ENCODE data around the gene TFCP2.

Gene TFCP2

DNA sequence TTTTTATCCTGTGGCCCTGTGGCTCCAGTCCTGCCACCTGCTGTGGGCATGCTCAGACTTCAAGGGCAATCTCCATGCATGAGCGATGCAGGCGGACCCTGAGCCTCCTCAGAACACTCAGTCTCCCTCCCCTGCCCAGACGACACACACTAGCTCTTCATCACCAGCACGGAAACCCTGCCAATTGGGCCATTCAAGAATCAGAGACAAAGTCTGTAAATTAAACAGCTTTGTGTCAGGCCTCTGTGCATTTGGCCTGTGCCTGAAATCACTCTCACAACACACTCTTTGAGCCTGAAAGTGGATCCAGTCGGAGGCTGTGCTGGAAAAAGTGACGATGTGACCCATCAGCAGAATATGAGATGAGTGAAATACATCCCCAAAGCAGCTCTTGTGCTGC, 32.4 kb upstream of the TFCP2 start:
- Mint-ChIP-seq H3K4me1 (ENCODE audit: low read depth) (no peaks in the 10 kb centered on the region), H3K9me3 (no peaks in the 10 kb centered on the region), H3K4me3 (no peak overlapping the region), H3K27ac (no peak overlapping the region), H3K36me3 (ENCODE audit: low read depth) (no peaks in the 10 kb centered on the region), H3K27me3 (peaks cover 4% of the 10 kb centered on the region)
- intact Hi-C loops (cut with micrococcal nuclease) = no loop called here

DNA sequence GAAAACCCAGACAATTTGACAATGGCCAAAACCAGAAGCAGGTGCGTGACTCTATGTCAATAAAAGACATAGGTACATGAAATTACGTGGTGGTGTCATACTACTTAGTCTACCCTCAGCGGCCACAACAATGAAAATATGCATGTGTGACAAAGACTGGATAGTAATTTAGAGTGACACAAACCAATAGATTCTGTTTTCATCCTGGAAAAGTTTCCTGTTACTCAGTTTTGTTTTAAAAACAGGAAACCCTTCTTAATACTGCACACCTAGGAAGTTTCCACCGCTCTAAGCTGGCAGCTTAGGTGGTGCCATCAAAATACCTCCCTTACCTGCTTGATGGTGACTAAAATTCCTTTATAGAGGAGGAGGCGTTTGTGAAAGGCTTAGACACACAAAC, 29.8 kb upstream of the TFCP2 start:
- Mint-ChIP-seq H3K27me3 (peaks cover 1% of the 10 kb centered on the region), H3K4me3 (no peak overlapping the region), H3K36me3 (ENCODE audit: low read depth) (no peaks in the 10 kb centered on the region), H3K4me1 (ENCODE audit: low read depth) (peaks cover 21% of the 10 kb centered on the region), H3K9me3 (no peaks in the 10 kb centered on the region), H3K27ac (no peak overlapping the region)
- intact Hi-C loops (cut with micrococcal nuclease) = no loop called here

- peaks cover 21% of the 10 kb centered on the region for H3K4me1 Mint-ChIP-seq (ENCODE audit: low read depth)
- no peak overlapping the region for H3K4me3 Mint-ChIP-seq
- intact Hi-C loops (cut with micrococcal nuclease) = no loop called here
- H3K9me3 Mint-ChIP-seq = no peaks in the 10 kb centered on the region
- no peak overlapping the region for H3K27ac Mint-ChIP-seq
- H3K27me3 Mint-ChIP-seq = peaks cover 2% of the 10 kb centered on the region
- no peaks in the 10 kb centered on the region for H3K36me3 Mint-ChIP-seq (ENCODE audit: low read depth)
Measured at GRCh38 chr12:51200806-51201205, 27.9 kb upstream of the TFCP2 start.

GRCh38 chr12:51200156-51200555, 27.2 kb upstream of the TFCP2 start:
- H3K4me1 Mint-ChIP-seq (ENCODE audit: low read depth) = peaks cover 21% of the 10 kb centered on the region
- no peak overlapping the region for H3K4me3 Mint-ChIP-seq
- peak overlapping the region; percentile 84 for H3K27ac Mint-ChIP-seq
- intact Hi-C loops (cut with micrococcal nuclease) = no loop called here
- peaks cover 2% of the 10 kb centered on the region for H3K27me3 Mint-ChIP-seq
- H3K36me3 Mint-ChIP-seq (ENCODE audit: low read depth) = no peaks in the 10 kb centered on the region
- H3K9me3 Mint-ChIP-seq = no peaks in the 10 kb centered on the region

DNA sequence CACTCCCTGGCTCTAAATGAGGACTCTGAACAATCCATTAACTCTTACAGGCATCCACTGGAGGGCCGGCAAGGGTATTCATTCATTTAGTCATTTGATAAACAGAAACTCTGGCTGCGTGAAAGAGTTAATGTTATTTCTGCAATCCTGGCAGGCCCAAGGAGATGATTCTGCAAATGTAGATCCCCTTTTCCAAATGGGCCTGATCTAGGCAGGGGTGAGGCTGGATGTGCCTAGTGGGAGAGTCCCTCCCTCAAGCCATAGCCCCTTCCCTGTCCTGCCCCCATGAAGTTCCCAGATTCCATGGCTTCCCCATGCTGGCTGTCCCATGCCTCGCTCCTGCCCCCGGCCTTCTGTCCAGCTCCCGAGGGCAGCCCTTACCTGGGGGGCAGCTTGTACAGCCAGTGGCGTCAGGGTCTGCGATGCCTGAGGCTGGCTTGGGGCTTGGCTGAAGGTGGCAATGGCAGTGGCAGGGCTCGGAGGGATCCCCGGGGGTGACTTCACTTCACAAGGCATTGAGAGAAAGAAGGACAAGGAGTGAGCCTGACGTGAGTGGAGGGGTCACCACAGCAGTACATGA, 26.5 kb upstream of the TFCP2 start:
- Mint-ChIP-seq H3K27ac (peak overlapping the region; percentile 84), H3K36me3 (ENCODE audit: low read depth) (no peaks in the 10 kb centered on the region), H3K4me3 (no peak overlapping the region), H3K9me3 (no peaks in the 10 kb centered on the region), H3K27me3 (peaks cover 2% of the 10 kb centered on the region), H3K4me1 (ENCODE audit: low read depth) (peaks cover 21% of the 10 kb centered on the region)
- intact Hi-C loops (cut with micrococcal nuclease) = no loop called here

DNA sequence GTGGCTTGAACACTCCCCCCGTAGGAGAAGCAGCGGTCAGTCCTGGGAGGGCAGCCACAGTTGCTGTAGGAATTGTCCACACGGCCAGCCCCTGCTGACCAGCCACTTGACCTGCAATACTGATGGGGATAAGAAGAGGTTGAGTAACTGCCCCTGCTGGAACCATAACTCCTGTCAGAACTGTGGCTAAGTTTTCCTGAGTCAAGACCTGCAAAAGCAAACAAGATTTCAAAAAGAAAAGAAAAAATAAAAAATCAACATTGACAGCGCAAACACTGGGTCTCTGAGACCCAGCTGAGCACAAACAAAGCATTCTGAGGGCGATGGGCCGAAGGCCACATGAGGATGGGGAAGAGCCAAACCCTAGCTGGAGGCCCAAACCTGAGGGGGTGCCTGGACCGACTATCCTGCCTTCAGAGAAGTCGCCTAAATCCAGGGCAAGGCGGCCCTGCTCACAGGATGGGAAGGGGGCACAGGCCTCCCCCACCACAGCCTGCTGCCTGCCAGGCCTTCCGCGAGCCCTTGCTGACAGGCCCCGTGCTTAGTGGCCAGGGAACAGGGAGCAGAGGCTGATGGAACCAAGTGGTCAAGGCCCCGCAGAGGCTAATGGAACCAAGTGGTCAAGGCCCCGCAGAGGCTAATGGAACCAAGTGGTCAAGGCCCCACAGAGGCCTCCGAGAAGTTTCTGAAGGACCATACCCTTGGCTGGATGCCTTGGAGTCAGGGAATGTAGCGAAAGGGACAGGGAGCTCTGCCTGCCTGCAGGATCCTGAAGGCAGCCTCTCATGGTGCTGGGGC, 25.8 kb upstream of the TFCP2 start:
- H3K9me3 Mint-ChIP-seq = no peaks in the 10 kb centered on the region
- H3K27ac Mint-ChIP-seq = peak overlapping the region; percentile 84
- no peaks in the 10 kb centered on the region for H3K36me3 Mint-ChIP-seq (ENCODE audit: low read depth)
- peaks cover 2% of the 10 kb centered on the region for H3K27me3 Mint-ChIP-seq
- H3K4me3 Mint-ChIP-seq = no peak overlapping the region
- intact Hi-C loops (cut with micrococcal nuclease) = no loop called here
- H3K4me1 Mint-ChIP-seq (ENCODE audit: low read depth) = peaks cover 21% of the 10 kb centered on the region

DNA sequence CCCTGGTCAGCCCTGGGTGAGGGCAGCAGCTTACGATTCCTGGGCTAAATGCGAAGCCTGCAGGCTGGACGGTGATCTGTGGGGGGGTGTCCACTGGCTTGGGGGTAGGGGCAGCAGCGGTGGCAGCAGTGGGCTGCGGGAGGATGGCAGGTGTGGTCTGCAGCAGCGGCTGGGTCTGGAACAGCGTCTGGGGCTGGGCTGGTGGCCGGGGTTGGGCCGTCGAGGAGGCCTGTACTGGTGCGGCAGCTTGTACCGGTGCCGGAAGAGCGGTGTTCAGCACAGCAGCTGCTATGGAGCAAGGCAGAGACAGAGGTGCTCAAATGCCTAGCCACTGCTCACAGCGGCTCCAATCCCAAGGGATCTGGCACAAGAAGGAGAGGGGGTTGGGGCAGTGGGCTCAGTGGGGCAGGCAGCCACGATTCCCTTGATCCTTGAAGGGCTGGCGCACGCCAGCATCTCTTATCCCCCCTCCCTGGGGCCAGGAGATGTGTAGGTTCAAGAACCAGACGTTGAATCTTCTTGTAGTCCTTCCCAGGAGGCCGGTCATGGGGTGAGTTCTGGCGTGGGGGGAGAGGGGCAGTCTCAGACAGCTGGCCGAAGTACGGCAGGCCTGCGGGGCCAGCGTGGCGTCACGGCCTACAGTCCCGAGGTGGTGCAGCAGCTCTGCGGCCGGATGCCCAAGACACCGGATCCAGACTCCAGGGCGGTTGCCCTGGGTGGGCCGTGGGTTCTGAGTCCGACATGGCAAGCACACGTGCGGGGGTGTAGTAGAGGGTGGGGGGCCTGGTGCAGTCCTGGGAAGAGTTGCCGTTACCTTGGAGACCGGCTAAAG, 25.0 kb upstream of the TFCP2 start:
- Mint-ChIP-seq H3K9me3 (no peaks in the 10 kb centered on the region), H3K36me3 (ENCODE audit: low read depth) (no peaks in the 10 kb centered on the region), H3K27me3 (peaks cover 2% of the 10 kb centered on the region), H3K27ac (peak overlapping the region; percentile 84), H3K4me3 (no peak overlapping the region), H3K4me1 (ENCODE audit: low read depth) (peaks cover 21% of the 10 kb centered on the region)
- intact Hi-C loops (cut with micrococcal nuclease) = no loop called here

DNA sequence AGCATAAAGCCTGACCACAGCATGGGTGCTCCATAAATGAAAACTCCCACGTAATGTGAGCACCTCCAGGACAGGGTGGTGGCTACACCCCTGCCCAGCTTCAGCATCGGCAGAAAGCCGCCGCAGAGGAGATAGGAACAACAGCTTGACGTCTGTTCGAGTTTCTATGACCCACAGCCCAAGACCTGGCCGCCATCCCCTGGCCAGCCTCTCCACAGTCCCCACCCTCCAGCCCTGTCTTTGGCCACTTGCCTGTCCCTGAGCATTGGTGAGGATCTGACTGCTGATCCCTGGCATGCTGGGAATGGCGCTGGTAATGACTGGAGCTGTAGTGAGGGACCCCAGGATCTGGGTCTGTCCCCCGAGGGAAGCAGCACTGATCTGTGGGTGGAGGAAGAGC, 23.6 kb upstream of the TFCP2 start:
- intact Hi-C loops (cut with micrococcal nuclease) = no loop called here
- Mint-ChIP-seq H3K27ac (no peak overlapping the region), H3K9me3 (no peaks in the 10 kb centered on the region), H3K27me3 (peaks cover 2% of the 10 kb centered on the region), H3K4me1 (ENCODE audit: low read depth) (peaks cover 21% of the 10 kb centered on the region), H3K36me3 (ENCODE audit: low read depth) (no peaks in the 10 kb centered on the region), H3K4me3 (no peak overlapping the region)

DNA sequence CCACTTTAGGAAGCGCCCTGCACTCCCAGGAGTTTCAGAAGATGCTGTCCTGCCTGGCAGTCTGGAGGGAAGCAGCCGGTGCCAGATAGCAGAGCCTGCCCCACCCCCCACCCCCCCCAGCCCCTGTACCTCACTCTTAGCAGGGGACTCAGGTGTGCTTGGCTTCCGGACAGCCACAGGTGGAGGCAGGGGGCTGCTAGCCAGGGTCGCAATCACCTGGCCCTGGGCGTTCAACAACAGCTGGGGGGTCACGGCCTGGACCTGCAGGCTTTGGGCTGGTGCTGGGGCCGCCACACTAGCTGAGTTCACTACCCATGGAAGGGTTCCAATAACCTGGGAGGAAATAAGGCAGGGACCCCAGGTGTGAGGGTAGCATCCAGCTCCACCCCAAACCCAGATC, 22.9 kb upstream of the TFCP2 start:
- intact Hi-C loops (cut with micrococcal nuclease) = no loop called here
- peaks cover 2% of the 10 kb centered on the region for H3K27me3 Mint-ChIP-seq
- no peak overlapping the region for H3K27ac Mint-ChIP-seq
- peaks cover 21% of the 10 kb centered on the region for H3K4me1 Mint-ChIP-seq (ENCODE audit: low read depth)
- H3K9me3 Mint-ChIP-seq = no peaks in the 10 kb centered on the region
- H3K36me3 Mint-ChIP-seq (ENCODE audit: low read depth) = no peaks in the 10 kb centered on the region
- no peak overlapping the region for H3K4me3 Mint-ChIP-seq

GRCh38 chr12:51192284-51192671, 19.3 kb upstream of the TFCP2 start:
- Mint-ChIP-seq H3K4me1 (ENCODE audit: low read depth) (peaks cover 7% of the 10 kb centered on the region), H3K27me3 (peaks cover 1% of the 10 kb centered on the region), H3K9me3 (no peaks in the 10 kb centered on the region), H3K27ac (no peak overlapping the region), H3K4me3 (no peak overlapping the region), H3K36me3 (ENCODE audit: low read depth) (no peaks in the 10 kb centered on the region)
- intact Hi-C loops (cut with micrococcal nuclease) = no loop called here

GRCh38 chr12:51191516-51192283, 18.8 kb upstream of the TFCP2 start:
- Mint-ChIP-seq H3K4me1 (ENCODE audit: low read depth) (peaks cover 11% of the 10 kb centered on the region), H3K27me3 (peaks cover 1% of the 10 kb centered on the region), H3K36me3 (ENCODE audit: low read depth) (no peaks in the 10 kb centered on the region), H3K27ac (no peak overlapping the region), H3K4me3 (no peak overlapping the region), H3K9me3 (no peaks in the 10 kb centered on the region)
- intact Hi-C loops (cut with micrococcal nuclease) = no loop called here

- Mint-ChIP-seq H3K9me3 (no peaks in the 10 kb centered on the region), H3K4me1 (ENCODE audit: low read depth) (peaks cover 14% of the 10 kb centered on the region), H3K4me3 (no peak overlapping the region), H3K36me3 (ENCODE audit: low read depth) (no peaks in the 10 kb centered on the region), H3K27ac (no peak overlapping the region), H3K27me3 (peaks cover 1% of the 10 kb centered on the region)
- intact Hi-C loops (cut with micrococcal nuclease) = no loop called here
Measured at GRCh38 chr12:51190820-51191219, 17.9 kb upstream of the TFCP2 start.

DNA sequence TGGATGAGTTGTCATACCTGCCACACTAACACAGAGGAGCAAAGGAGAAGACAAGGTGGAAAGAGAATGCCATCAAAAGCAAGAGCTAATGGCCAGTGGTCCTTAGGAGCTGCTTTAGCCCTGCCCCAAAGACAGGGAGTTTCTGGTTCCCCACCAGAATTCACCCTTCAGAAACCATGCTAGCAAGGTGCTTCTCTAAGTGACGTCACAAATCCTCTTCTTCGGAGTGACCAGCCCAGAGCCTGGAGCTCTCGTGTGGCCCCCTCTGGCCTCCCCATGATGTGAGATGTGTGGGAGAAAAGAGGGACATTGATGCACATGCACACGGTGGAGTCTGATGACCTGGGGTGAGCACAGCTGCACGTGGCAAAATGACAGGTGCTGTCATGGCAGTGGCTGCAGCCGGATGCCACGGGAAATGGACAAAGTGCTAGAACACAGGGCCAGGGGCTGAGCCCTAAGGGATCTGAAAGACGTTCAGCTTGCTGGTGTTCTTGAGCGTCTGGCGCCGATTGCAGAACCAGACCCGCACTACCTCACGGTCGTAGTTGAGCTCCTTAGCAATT, 16.9 kb upstream of the TFCP2 start:
- no peak overlapping the region for H3K27ac Mint-ChIP-seq

More for the DNA sequence above, 16.9 kb upstream of the TFCP2 start:
- H3K4me3 Mint-ChIP-seq = no peak overlapping the region
- no peaks in the 10 kb centered on the region for H3K9me3 Mint-ChIP-seq
- H3K4me1 Mint-ChIP-seq (ENCODE audit: low read depth) = peaks cover 14% of the 10 kb centered on the region
- intact Hi-C loops (cut with micrococcal nuclease) = no loop called here
- H3K27me3 Mint-ChIP-seq = peaks cover 1% of the 10 kb centered on the region
- no peaks in the 10 kb centered on the region for H3K36me3 Mint-ChIP-seq (ENCODE audit: low read depth)
